ENCODE results near the gene XYLT1.

XYLT1 gene

GRCh38 chr16:17076092-17076754 is 394.5 kb downstream of the XYLT1 start:
- peaks cover 19% of the 10 kb centered on the region for H3K4me1 Mint-ChIP-seq
- H3K27me3 Mint-ChIP-seq = no peaks in the 10 kb centered on the region
- no peaks in the 10 kb centered on the region for H3K9me3 Mint-ChIP-seq
- DNase-seq (ENCODE audit: low spot score in 2 of 2) (no peak), ATAC-seq (ENCODE audit: low read depth) (no peak)
- H3K27ac Mint-ChIP-seq = no peak overlapping the region
- H3K4me3 Mint-ChIP-seq = no peak overlapping the region
- H3K36me3 Mint-ChIP-seq = peaks cover 6% of the 10 kb centered on the region

- DNase-seq (ENCODE audit: low spot score in 2 of 2) (no peak), ATAC-seq (ENCODE audit: low read depth) (no peak)
- Mint-ChIP-seq H3K27me3 (no peaks in the 10 kb centered on the region), H3K4me3 (peak overlapping the region; percentile 55), H3K4me1 (peaks cover 43% of the 10 kb centered on the region), H3K27ac (peak overlapping the region; percentile 99), H3K9me3 (no peaks in the 10 kb centered on the region), H3K36me3 (peaks cover 2% of the 10 kb centered on the region)
Measured at GRCh38 chr16:17072104-17072503, 398.7 kb downstream of the XYLT1 start.

GRCh38 chr16:17070882-17071592 is 399.7 kb downstream of the XYLT1 start:
- ATAC-seq (ENCODE audit: low read depth) = peak; percentile 85

GRCh38 chr16:17069681-17070080 is 401.1 kb downstream of the XYLT1 start:
- H3K9me3 Mint-ChIP-seq = no peaks in the 10 kb centered on the region

More at GRCh38 chr16:17070882-17071592, 399.7 kb downstream of the XYLT1 start:
- H3K27me3 Mint-ChIP-seq = no peaks in the 10 kb centered on the region
- H3K27ac Mint-ChIP-seq = peak overlapping the region; percentile 99
- H3K9me3 Mint-ChIP-seq = no peaks in the 10 kb centered on the region
- DNase-seq (ENCODE audit: low spot score in 2 of 2) = peak; percentile 75 to 80
- peak overlapping the region; percentile 95 for H3K4me3 Mint-ChIP-seq
- H3K4me1 Mint-ChIP-seq = peaks cover 42% of the 10 kb centered on the region
- H3K36me3 Mint-ChIP-seq = no peaks in the 10 kb centered on the region

GRCh38 chr16:17068524-17068923 is 402.2 kb downstream of the XYLT1 start:
- Mint-ChIP-seq H3K36me3 (peaks cover 5% of the 10 kb centered on the region), H3K4me1 (peaks cover 45% of the 10 kb centered on the region), H3K4me3 (peak overlapping the region; percentile 14), H3K27me3 (no peaks in the 10 kb centered on the region), H3K9me3 (no peaks in the 10 kb centered on the region), H3K27ac (peak overlapping the region; percentile 99)
- ATAC-seq (ENCODE audit: low read depth) = peak; percentile 26
- no peak for DNase-seq (ENCODE audit: low spot score in 2 of 2)

More at GRCh38 chr16:17069681-17070080, 401.1 kb downstream of the XYLT1 start:
- no peak for DNase-seq (ENCODE audit: low spot score in 2 of 2)
- Mint-ChIP-seq H3K36me3 (peaks cover 5% of the 10 kb centered on the region), H3K4me1 (peaks cover 45% of the 10 kb centered on the region), H3K27me3 (no peaks in the 10 kb centered on the region), H3K4me3 (peak overlapping the region; percentile 3), H3K27ac (peak overlapping the region; percentile 99)
- no peak for ATAC-seq (ENCODE audit: low read depth)

GRCh38 chr16:17067882-17068281 is 402.9 kb downstream of the XYLT1 start:
- no peaks in the 10 kb centered on the region for H3K27me3 Mint-ChIP-seq
- H3K9me3 Mint-ChIP-seq = no peaks in the 10 kb centered on the region
- H3K27ac Mint-ChIP-seq = peak overlapping the region; percentile 99
- H3K36me3 Mint-ChIP-seq = peaks cover 11% of the 10 kb centered on the region
- H3K4me3 Mint-ChIP-seq = no peak overlapping the region
- DNase-seq (ENCODE audit: low spot score in 2 of 2) (no peak), ATAC-seq (ENCODE audit: low read depth) (no peak)
- peaks cover 42% of the 10 kb centered on the region for H3K4me1 Mint-ChIP-seq

- Mint-ChIP-seq H3K27ac (no peak overlapping the region), H3K4me3 (no peak overlapping the region), H3K9me3 (no peaks in the 10 kb centered on the region), H3K36me3 (peaks cover 21% of the 10 kb centered on the region), H3K27me3 (no peaks in the 10 kb centered on the region), H3K4me1 (peaks cover 12% of the 10 kb centered on the region)
- DNase-seq (ENCODE audit: low spot score in 2 of 2) (no peak), ATAC-seq (ENCODE audit: low read depth) (no peak)
Measured at GRCh38 chr16:17063201-17064139, 407.3 kb downstream of the XYLT1 start.

GRCh38 chr16:17062676-17063075 is 408.1 kb downstream of the XYLT1 start:
- Mint-ChIP-seq H3K27ac (no peak overlapping the region), H3K4me3 (no peak overlapping the region), H3K4me1 (peaks cover 11% of the 10 kb centered on the region), H3K36me3 (peaks cover 21% of the 10 kb centered on the region), H3K9me3 (no peaks in the 10 kb centered on the region), H3K27me3 (no peaks in the 10 kb centered on the region)
- no peak for ATAC-seq (ENCODE audit: low read depth)
- no peak for DNase-seq (ENCODE audit: low spot score in 2 of 2)

GRCh38 chr16:17061326-17061725 is 409.4 kb downstream of the XYLT1 start:
- peaks cover 21% of the 10 kb centered on the region for H3K36me3 Mint-ChIP-seq

GRCh38 chr16:17058471-17058870 is 412.3 kb downstream of the XYLT1 start:
- ATAC-seq (ENCODE audit: low read depth) (no peak), DNase-seq (ENCODE audit: low spot score in 2 of 2) (no peak)
- no peaks in the 10 kb centered on the region for H3K27me3 Mint-ChIP-seq
- no peak overlapping the region for H3K4me3 Mint-ChIP-seq
- H3K4me1 Mint-ChIP-seq = peaks cover 13% of the 10 kb centered on the region
- H3K36me3 Mint-ChIP-seq = peaks cover 17% of the 10 kb centered on the region
- no peaks in the 10 kb centered on the region for H3K9me3 Mint-ChIP-seq
- no peak overlapping the region for H3K27ac Mint-ChIP-seq

More at GRCh38 chr16:17061326-17061725, 409.4 kb downstream of the XYLT1 start:
- Mint-ChIP-seq H3K27ac (no peak overlapping the region), H3K4me3 (no peak overlapping the region), H3K27me3 (no peaks in the 10 kb centered on the region), H3K4me1 (peaks cover 13% of the 10 kb centered on the region), H3K9me3 (no peaks in the 10 kb centered on the region)
- DNase-seq (ENCODE audit: low spot score in 2 of 2) (no peak), ATAC-seq (ENCODE audit: low read depth) (no peak)

- Mint-ChIP-seq H3K27me3 (no peaks in the 10 kb centered on the region), H3K36me3 (peaks cover 21% of the 10 kb centered on the region), H3K4me1 (peaks cover 20% of the 10 kb centered on the region), H3K27ac (no peak overlapping the region), H3K9me3 (peaks cover 10% of the 10 kb centered on the region), H3K4me3 (no peak overlapping the region)
- no peak for DNase-seq (ENCODE audit: low spot score in 2 of 2)
- ATAC-seq (ENCODE audit: low read depth) = no peak
Measured at GRCh38 chr16:17056666-17057065, 414.1 kb downstream of the XYLT1 start.

GRCh38 chr16:17053536-17054160 is 417.1 kb downstream of the XYLT1 start:
- Mint-ChIP-seq H3K27me3 (no peaks in the 10 kb centered on the region), H3K27ac (peak overlapping the region; percentile 58), H3K36me3 (peaks cover 21% of the 10 kb centered on the region), H3K4me3 (no peak overlapping the region), H3K9me3 (peaks cover 18% of the 10 kb centered on the region), H3K4me1 (peaks cover 21% of the 10 kb centered on the region)
- ATAC-seq (ENCODE audit: low read depth) (no peak), DNase-seq (ENCODE audit: low spot score in 2 of 2) (no peak)
